Measurements from ENCODE around the gene MAGI2. TPM values are rescaled to one million over a fixed set of nuclear protein-coding genes. Genes with fewer than 3 reads are reported as not detected.

Gene MAGI2
- total RNA-seq, 1 donor from 2014 or later: 5.8 TPM

- H3K36me3 Mint-ChIP-seq (ENCODE audit: low read depth): no peaks in the 10 kb centered on the region
- peaks cover 5% of the 10 kb centered on the region for H3K9me3 Mint-ChIP-seq (ENCODE audit: low read depth)
- H3K27me3 Mint-ChIP-seq (ENCODE audit: low read depth): peaks cover 2% of the 10 kb centered on the region
- no peaks in the 10 kb centered on the region for H3K4me1 Mint-ChIP-seq (ENCODE audit: low read depth)
- no peak overlapping the region for H3K4me3 Mint-ChIP-seq (ENCODE audit: unreplicated experiment)
- DNase-seq (ENCODE audit: low spot score): no peak
- no peak overlapping the region for H3K27ac Mint-ChIP-seq (ENCODE audit: unreplicated experiment)
- TF ChIP-seq CTCF (IDR thresholded peaks at IDR 0.05): no peak
Observed at GRCh38 chr7:78747592-78747991, 705.9 kb downstream of the MAGI2 start.

- Mint-ChIP-seq H3K27me3 (ENCODE audit: low read depth) (peaks cover 2% of the 10 kb centered on the region), H3K27ac (ENCODE audit: unreplicated experiment) (no peak overlapping the region), H3K4me1 (ENCODE audit: low read depth) (no peaks in the 10 kb centered on the region), H3K9me3 (ENCODE audit: low read depth) (peaks cover 6% of the 10 kb centered on the region), H3K36me3 (ENCODE audit: low read depth) (no peaks in the 10 kb centered on the region), H3K4me3 (ENCODE audit: unreplicated experiment) (no peak overlapping the region)
- DNase-seq (ENCODE audit: low spot score): no peak
- no peak for TF ChIP-seq CTCF (IDR thresholded peaks at IDR 0.05)
Observed at GRCh38 chr7:78746301-78746700, 707.2 kb downstream of the MAGI2 start.

- Mint-ChIP-seq H3K27me3 (ENCODE audit: low read depth) (peaks cover 2% of the 10 kb centered on the region), H3K36me3 (ENCODE audit: low read depth) (peaks cover 3% of the 10 kb centered on the region), H3K4me3 (ENCODE audit: unreplicated experiment) (no peak overlapping the region), H3K4me1 (ENCODE audit: low read depth) (no peaks in the 10 kb centered on the region), H3K9me3 (ENCODE audit: low read depth) (peaks cover 6% of the 10 kb centered on the region), H3K27ac (ENCODE audit: unreplicated experiment) (no peak overlapping the region)
- TF ChIP-seq CTCF (IDR thresholded peaks at IDR 0.05): no peak
- DNase-seq (ENCODE audit: low spot score): no peak
Observed at GRCh38 chr7:78742694-78743093, 710.8 kb downstream of the MAGI2 start.

GRCh38 chr7:78736548-78736947 is 716.9 kb downstream of the MAGI2 start:
- Mint-ChIP-seq H3K4me1 (ENCODE audit: low read depth) (no peaks in the 10 kb centered on the region), H3K4me3 (ENCODE audit: unreplicated experiment) (no peak overlapping the region), H3K36me3 (ENCODE audit: low read depth) (peaks cover 3% of the 10 kb centered on the region), H3K27ac (ENCODE audit: unreplicated experiment) (no peak overlapping the region), H3K27me3 (ENCODE audit: low read depth) (peaks cover 4% of the 10 kb centered on the region), H3K9me3 (ENCODE audit: low read depth) (no peaks in the 10 kb centered on the region)
- no peak for DNase-seq (ENCODE audit: low spot score)
- TF ChIP-seq CTCF (IDR thresholded peaks at IDR 0.05): no peak

GRCh38 chr7:78734626-78735025 is 718.8 kb downstream of the MAGI2 start:
- H3K36me3 Mint-ChIP-seq (ENCODE audit: low read depth): peaks cover 3% of the 10 kb centered on the region
- TF ChIP-seq CTCF (IDR thresholded peaks at IDR 0.05): no peak
- H3K9me3 Mint-ChIP-seq (ENCODE audit: low read depth): no peaks in the 10 kb centered on the region
- no peak overlapping the region for H3K27ac Mint-ChIP-seq (ENCODE audit: unreplicated experiment)
- H3K27me3 Mint-ChIP-seq (ENCODE audit: low read depth): peaks cover 4% of the 10 kb centered on the region
- DNase-seq (ENCODE audit: low spot score): no peak
- H3K4me1 Mint-ChIP-seq (ENCODE audit: low read depth): no peaks in the 10 kb centered on the region
- H3K4me3 Mint-ChIP-seq (ENCODE audit: unreplicated experiment): no peak overlapping the region

All from chondrocyte (in vitro differentiated cells).